IPS-20b (cell line): ENCODE measurements around the gene OXLD1.
"Not testable (repeated sequence)": the region's sequence is repeated elsewhere in the genome, so short reads cannot be mapped to it uniquely, and the experiment has no call there.

Experiments
- H3K27ac ChIP-seq: one replicate; pipeline ENCODE4 v1.5.1; 2013; ENCODE audit warnings: low read length
- H3K27me3 ChIP-seq: 2 replicates; pipeline ENCODE4 v1.6.1; 2013; ENCODE audit warnings: mild to moderate bottlenecking, low read length, inconsistent platforms; ENCODE audit not compliant: insufficient read depth
- H3K36me3 ChIP-seq: 2 replicates; pipeline ENCODE4 v1.6.1; 2013; ENCODE audit warnings: low read depth, mild to moderate bottlenecking, inconsistent platforms, low read length, moderate library complexity; ENCODE audit not compliant: insufficient read depth
- H3K4me1 ChIP-seq: 2 replicates; pipeline ENCODE4 v1.6.1; 2013; ENCODE audit warnings: mild to moderate bottlenecking, control low read depth, inconsistent platforms, low read length, moderate library complexity; ENCODE audit not compliant: insufficient read depth
- H3K4me3 ChIP-seq: 2 replicates; pipeline ENCODE4 v1.5.1; 2013; ENCODE audit warnings: mild to moderate bottlenecking, low read length, inconsistent platforms
- H3K9ac ChIP-seq: 2 replicates; pipeline ENCODE4 v1.6.1; 2013; ENCODE audit warnings: low read depth, mild to moderate bottlenecking, inconsistent platforms, low read length, moderate library complexity
- H3K9me3 ChIP-seq: 2 replicates; pipeline ENCODE4 v1.6.1; 2013; ENCODE audit warnings: mild to moderate bottlenecking, low read depth, low read length, inconsistent platforms; ENCODE audit not compliant: insufficient read depth

OXLD1 gene

DNA sequence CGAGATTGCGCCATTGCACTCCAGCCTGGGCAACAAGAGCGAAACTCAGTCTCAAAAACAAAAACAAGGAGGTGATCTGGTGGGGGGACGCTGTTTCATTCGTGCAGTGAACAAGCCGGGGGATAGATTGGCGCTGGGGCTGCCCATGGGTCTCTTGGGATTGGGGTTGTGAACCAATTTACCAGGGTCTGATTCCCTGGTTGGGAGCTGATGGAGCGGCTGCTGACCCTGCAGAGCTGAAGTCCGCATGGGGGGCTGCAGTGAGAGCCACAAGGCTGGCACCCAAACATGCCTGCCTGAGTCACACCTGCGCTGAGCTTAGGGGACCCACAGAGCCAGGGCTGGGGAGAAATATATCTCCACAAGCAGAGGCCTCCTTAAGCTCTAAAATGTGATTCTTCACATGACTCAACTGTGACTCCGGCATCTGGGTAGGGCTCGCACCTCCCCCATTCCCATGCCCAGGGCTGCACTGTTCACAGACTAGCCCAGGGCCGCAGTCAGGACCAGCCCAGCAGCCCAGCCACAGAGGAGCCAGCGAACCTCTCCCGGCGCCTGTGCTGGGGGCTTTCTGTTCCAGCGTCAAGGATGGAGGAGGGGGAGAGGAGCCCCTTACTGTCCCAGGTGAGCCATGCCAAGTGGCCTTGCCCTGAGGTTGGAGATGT is 24.4 kb downstream of the OXLD1 start:
- Histone ChIP-seq H3K9ac (no peak overlapping the region), H3K4me3 (no peak overlapping the region), H3K27ac (no peak overlapping the region), H3K9me3 (no peaks in the 10 kb centered on the region), H3K27me3 (peaks cover 4% of the 10 kb centered on the region), H3K4me1 (no peaks in the 10 kb centered on the region), H3K36me3 (no peaks in the 10 kb centered on the region)

DNA sequence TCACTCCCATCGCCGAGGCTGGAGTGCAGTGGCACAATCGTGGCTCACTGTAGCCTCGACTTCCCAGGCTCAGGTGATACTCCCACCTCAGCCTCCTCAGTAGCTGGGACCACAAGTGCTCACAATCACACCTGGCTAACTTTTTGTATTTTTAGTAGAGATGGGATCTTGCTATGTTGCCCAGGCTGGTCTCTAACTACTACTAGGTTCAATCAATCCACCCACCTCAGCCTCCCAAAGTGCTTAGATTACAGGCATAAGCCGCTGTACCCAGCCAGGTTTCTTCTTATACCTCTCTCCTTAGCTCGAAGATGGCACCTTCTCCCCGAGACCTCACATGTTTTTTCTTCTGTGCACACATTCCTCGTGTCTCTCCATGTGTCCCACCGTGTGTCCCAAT is 26.4 kb downstream of the OXLD1 start:
- Histone ChIP-seq H3K36me3 (no peaks in the 10 kb centered on the region), H3K4me1 (no peaks in the 10 kb centered on the region), H3K9ac (no peak overlapping the region), H3K9me3 (no peaks in the 10 kb centered on the region), H3K4me3 (no peak overlapping the region), H3K27ac (no peak overlapping the region), H3K27me3 (no peaks in the 10 kb centered on the region)

DNA sequence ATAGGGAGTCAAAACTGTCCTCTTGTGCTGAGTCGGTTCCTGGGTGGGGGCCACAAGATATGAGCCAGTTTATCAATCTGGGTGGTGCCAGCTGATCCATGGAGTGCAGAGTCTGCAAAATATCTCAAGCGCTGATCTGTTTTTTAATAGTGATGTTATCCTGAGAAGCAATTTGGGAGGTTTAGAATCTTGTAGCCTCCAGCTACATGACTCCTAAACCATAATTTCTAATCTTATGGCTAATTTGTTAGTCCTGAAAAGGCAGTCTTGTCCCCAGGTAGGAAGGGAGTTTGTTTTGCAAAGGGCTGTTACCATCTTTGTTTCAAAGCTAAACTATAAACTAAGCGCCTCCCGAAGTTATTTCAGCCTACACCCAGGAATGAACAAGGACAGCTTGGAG is 27.7 kb downstream of the OXLD1 start:
- Histone ChIP-seq H3K4me3 (no peak overlapping the region), H3K27me3 (no peaks in the 10 kb centered on the region), H3K9ac (no peak overlapping the region), H3K36me3 (no peaks in the 10 kb centered on the region), H3K27ac (no peak overlapping the region), H3K9me3 (no peaks in the 10 kb centered on the region), H3K4me1 (no peaks in the 10 kb centered on the region)

DNA sequence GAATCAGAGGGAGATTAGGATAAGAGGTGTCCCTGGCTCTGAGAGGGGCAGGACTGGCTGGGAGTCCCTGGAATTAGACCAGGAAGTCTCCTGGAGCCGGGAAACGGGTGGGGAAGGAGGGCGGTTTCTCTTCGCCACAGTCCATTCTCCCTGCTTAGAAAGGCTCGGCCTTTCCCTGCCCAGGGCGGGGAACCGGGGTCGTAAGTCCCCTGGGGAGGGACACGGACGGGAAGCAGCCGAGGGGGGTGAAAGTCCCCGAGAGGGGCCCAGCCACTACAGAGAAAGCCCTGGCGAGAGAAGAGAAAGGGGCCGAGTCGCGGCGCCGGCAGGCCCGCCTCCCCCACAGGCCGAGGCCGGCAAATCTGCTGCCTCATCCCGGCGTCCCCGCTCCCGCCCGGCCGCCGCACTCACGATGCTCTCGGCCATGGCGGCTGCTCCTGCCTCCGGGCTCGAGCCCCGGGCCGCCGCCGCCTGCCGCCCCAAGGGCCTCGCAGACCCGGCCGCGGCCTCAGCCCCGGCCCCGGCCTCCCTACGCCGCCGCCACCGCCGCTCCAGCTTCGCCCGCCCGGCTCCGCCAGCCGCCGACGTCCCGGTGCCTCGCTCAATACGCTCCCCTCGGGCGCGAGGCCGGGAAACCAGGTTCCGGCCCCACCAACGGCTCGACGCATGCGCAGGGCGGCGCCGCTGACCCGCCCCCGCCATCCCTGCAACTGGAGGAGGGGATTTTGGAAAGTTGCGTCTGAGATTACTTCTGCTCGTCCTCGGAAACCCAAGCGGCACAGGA is 29.7 kb downstream of the OXLD1 start, which contains the start of the genes NPLOC4 and TSPAN10:
Gene NPLOC4 (minus strand): TSS at position 608 of the 784 bp plus-strand sequence. CDS start 182 bp downstream, at position 426.
Gene TSPAN10 (plus strand): TSS at position 692 of the 784 bp plus-strand sequence. CDS start 5,217 bp downstream, outside the sequence.
- Histone ChIP-seq H3K27ac (peak within 1 kb of the TSS; percentile 88), H3K9ac (peak within 1 kb of the TSS; percentile 97), H3K4me1 (no peaks in the 10 kb centered on the region), H3K4me3 (peak within 1 kb of the TSS; percentile 96), H3K9me3 (no peaks in the 10 kb centered on the region), H3K36me3 (no peaks in the 10 kb centered on the region), H3K27me3 (no peaks in the 10 kb centered on the region)

DNA sequence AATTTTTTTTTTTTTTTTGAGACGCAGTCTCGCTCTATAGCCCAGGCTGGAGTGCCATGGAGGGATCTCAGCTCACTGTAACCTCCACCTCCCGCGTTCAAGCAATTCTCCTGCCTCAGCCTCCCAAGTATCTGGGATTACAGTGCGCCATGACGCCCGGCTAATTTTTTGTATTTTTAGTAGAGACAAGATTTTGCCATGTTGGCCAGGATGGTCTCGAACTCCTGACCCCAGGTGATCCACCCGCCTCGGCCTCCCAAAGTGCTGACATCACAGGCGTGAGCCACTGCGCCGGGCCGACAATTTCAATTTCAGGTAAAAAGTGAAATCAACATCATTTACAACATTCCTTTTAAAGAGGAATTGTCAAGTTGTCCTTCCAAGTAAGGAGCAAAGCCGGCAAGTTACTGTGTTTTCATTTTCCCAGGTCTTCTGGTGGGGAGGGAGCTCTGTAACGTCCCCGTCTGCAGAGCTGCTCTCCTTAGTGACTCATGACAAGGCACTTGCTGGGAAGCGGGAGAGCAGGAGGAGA is 30.4 kb downstream of the OXLD1 start:
- Histone ChIP-seq H3K4me3 (peak overlapping the region; percentile 96), H3K27me3 (no peaks in the 10 kb centered on the region), H3K9ac (peak overlapping the region; percentile 97), H3K4me1 (no peaks in the 10 kb centered on the region), H3K9me3 (no peaks in the 10 kb centered on the region), H3K36me3 (peaks cover 3% of the 10 kb centered on the region; the same call in 1 of the 2 replicates), H3K27ac (peak overlapping the region; percentile 88)

DNA sequence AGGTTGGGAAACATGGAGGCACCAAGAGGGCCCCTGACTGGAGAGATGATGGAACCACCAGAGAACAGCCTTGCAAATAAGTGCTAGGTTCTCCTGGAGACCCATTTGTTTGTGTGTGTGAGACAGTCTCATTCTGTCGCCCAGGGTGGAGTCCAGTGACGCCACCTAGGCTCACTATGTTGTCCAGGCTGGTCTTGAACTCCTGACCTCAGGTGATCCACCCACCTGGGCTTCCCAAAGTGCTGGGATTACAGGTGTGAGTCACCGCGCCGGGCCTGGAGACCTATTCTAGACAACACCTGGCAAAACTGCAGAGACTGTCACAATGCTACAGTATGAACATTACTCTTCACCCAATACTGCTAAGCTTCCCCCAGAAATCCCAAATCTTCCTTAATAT is 31.0 kb downstream of the OXLD1 start:
- H3K36me3 ChIP-seq: peaks cover 3% of the 10 kb centered on the region; the same call in 1 of the 2 replicates
- H3K4me1 ChIP-seq: no peaks in the 10 kb centered on the region
- H3K27me3 ChIP-seq: no peaks in the 10 kb centered on the region
- no peak overlapping the region for H3K9ac ChIP-seq
- H3K9me3 ChIP-seq: no peaks in the 10 kb centered on the region
- no peak overlapping the region for H3K27ac ChIP-seq
- H3K4me3 ChIP-seq: peak overlapping the region; percentile 96

DNA sequence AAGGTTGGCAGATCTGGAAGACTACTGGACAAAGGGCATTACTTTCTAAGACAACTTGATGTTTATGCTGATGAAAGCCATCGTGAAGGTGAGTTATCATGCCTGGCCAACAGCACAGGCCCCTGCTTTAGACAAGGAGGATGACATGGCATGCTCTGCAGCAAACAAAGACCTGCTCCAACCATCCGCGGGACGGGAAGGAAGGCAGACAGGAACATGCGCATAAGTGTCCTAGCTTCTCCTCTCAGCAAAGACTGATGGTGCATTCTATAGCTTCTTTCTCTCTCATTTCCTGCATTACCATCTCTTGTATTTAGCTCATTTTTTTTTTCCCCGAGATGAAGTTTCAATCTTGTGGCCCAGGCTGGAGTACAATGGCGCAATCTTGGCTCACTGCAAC is 34.9 kb downstream of the OXLD1 start:
- Histone ChIP-seq H3K27ac (no peak overlapping the region), H3K36me3 (peaks cover 37% of the 10 kb centered on the region), H3K9me3 (no peaks in the 10 kb centered on the region), H3K4me1 (no peaks in the 10 kb centered on the region), H3K9ac (no peak overlapping the region), H3K4me3 (no peak overlapping the region), H3K27me3 (no peaks in the 10 kb centered on the region)

DNA sequence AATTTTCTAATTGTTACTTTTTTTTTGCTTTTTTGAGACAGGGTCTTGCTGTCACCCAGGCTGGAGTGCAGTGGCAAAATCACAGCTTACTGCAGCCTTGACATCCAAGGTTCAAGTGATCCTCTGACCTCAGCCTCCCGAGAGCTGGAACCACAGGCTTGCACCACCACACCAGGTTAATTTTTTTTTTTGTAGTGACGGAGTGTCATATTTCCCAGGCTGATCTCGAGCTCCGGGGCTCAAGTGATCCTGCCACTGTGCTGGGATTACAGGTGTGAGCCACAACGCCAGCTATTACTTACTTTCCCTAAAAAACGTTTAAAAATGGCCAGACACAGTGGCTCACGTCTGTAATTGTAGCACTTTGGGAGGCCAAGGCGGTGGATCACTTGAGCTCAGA is 36.1 kb downstream of the OXLD1 start:
- Histone ChIP-seq H3K9ac (no peak overlapping the region), H3K27ac (no peak overlapping the region), H3K36me3 (peaks cover 49% of the 10 kb centered on the region), H3K4me1 (no peaks in the 10 kb centered on the region), H3K27me3 (no peaks in the 10 kb centered on the region), H3K4me3 (no peak overlapping the region), H3K9me3 (no peaks in the 10 kb centered on the region)

DNA sequence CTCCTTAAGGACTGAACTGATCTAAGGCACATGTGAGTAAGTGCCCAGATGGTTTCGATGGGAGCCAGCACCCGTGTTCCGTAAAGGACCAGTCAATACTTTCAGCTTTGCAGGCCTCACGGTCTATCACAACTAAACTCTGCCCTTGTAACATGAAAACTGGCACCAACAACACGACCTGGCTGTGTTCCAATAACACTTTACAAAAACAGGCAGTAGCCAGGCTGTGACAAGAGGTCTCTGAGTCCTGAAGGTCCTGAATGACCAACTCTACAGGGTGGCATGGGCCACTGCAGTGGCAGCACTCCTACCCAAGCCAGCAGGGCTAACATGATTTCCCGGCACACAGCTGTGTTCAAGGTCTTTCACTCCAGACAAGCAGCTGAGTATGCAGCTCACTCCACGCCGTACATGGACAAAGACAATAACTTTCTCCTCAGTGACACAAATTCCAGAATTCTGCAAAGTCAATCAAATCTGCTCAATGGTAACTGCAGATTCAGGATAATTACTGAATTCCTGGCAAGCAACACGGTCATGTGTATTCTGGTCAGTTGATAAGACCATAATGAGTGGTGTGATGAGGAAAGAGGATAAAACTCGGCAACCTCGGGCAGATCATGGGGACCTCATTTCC is 44.8 kb downstream of the OXLD1 start:
- Histone ChIP-seq H3K9me3 (no peaks in the 10 kb centered on the region), H3K27me3 (no peaks in the 10 kb centered on the region), H3K27ac (no peak overlapping the region), H3K36me3 (peaks cover 80% of the 10 kb centered on the region), H3K4me1 (no peaks in the 10 kb centered on the region), H3K9ac (no peak overlapping the region), H3K4me3 (no peak overlapping the region)

DNA sequence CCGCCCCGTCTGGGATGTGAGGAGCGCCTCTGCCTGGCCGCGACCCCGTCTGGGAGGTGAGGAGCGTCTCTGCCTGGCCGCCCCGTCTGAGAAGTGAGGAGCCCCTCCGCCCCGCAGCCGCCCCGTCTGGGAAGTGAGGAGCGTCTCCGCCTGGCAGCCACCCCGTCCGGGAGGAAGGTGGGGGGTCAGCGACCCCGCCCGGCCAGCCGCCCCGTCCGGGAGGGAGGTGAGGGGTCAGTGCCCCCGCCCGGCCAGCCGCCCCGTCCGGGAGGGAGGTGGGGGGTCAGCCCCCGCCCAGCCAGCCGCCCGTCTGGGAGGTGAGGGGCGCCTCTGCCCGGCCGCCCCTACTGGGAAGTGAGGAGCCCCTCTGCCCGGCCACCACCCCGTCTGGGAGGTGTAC is 48.1 kb downstream of the OXLD1 start:
- H3K36me3 ChIP-seq: peaks cover 74% of the 10 kb centered on the region
- H3K27ac ChIP-seq, H3K4me1 ChIP-seq, H3K9me3 ChIP-seq, H3K9ac ChIP-seq, H3K4me3 ChIP-seq, H3K27me3 ChIP-seq: not testable (repeated sequence)

DNA sequence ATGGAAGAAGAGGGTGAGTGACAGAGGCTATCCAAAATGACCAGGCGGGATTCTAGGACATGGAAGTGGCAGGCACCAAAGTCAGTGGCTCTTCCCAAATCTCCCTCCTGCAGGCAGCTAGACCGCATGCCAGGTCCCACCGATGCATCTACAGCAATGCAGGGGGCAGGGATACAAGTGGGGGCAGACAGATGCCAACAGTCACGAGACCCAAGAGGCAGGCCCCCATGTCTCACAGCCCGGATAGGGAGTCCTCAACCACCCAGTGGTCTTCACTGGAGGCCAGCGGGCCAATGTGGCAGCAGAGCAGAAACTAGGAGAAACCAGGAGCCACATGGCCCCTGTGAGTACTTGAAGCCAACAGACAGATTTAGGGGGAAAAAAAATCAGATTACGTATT is 49.5 kb downstream of the OXLD1 start:
- H3K9ac ChIP-seq: no peak overlapping the region
- H3K4me3 ChIP-seq: no peak overlapping the region
- no peaks in the 10 kb centered on the region for H3K4me1 ChIP-seq
- no peaks in the 10 kb centered on the region for H3K27me3 ChIP-seq
- H3K9me3 ChIP-seq: no peaks in the 10 kb centered on the region
- H3K36me3 ChIP-seq: peaks cover 75% of the 10 kb centered on the region
- no peak overlapping the region for H3K27ac ChIP-seq
